NCI-H1417 (cell line): Measurements from ENCODE around the gene LAMC3.

Source experiments
- DNase-seq, 3 experiments: peaks; one replicate each; lab custom pipeline; 2025; lab: John Stamatoyannopoulos, UW

LAMC3 gene

GRCh38 chr9:131076347-131077195, 67.6 kb downstream of the LAMC3 start:
- no peak for DNase-seq

- DNase-seq: no peak
These were observed 69.7 kb downstream of the LAMC3 start for GRCh38 chr9:131078427-131079366.

GRCh38 chr9:131080589-131080988, 71.6 kb downstream of the LAMC3 start:
- no peak for DNase-seq

- DNase-seq: no peak
These were observed 72.9 kb downstream of the LAMC3 start for GRCh38 chr9:131081868-131082267.

- DNase-seq: no peak
These were observed 74.0 kb downstream of the LAMC3 start for GRCh38 chr9:131082774-131083512.

GRCh38 chr9:131084661-131085369, 75.8 kb downstream of the LAMC3 start:
- no peak for DNase-seq

- DNase-seq: no peak
These were observed 76.6 kb downstream of the LAMC3 start for GRCh38 chr9:131085370-131086122.

GRCh38 chr9:131087354-131087893, 78.5 kb downstream of the LAMC3 start:
- no peak for DNase-seq

GRCh38 chr9:131090025-131090787, 81.2 kb downstream of the LAMC3 start:
- no peak for DNase-seq

GRCh38 chr9:131091352-131091992, 82.5 kb downstream of the LAMC3 start:
- DNase-seq: peak in 2 of 3 experiments; percentile 19 to 60

- DNase-seq: no peak
These were observed 83.1 kb downstream of the LAMC3 start for GRCh38 chr9:131092030-131092429.

GRCh38 chr9:131092548-131093440, 83.8 kb downstream of the LAMC3 start:
- DNase-seq: no peak

- DNase-seq: no peak
These were observed 85.0 kb downstream of the LAMC3 start for GRCh38 chr9:131094015-131094414.

GRCh38 chr9:131094622-131095021, 85.6 kb downstream of the LAMC3 start:
- no peak for DNase-seq

GRCh38 chr9:131095666-131096268, 86.8 kb downstream of the LAMC3 start:
- peak in 1 of 3 experiments; percentile 28 for DNase-seq

GRCh38 chr9:131096269-131097125, 87.5 kb downstream of the LAMC3 start, which contains the start of gene AIF1L:
TSS of gene AIF1L (plus strand) at chr9:131096531. CDS start at chr9:131096630, 99 bp downstream.
- peak; percentile 54 to 85 (median 80) for DNase-seq
